Sigmoid colon (tissue), 7 donors: ENCODE data around the gene CALHM2. TPM values are rescaled to one million over a fixed set of nuclear protein-coding genes. Genes with fewer than 3 reads are reported as not detected.

Experiments used
- DNase-seq: peaks from one replicate; pipeline ENCODE4 v3.0.0-alpha.2; 2019
- H3K27ac ChIP-seq, 4 donors: fragments of 200-600 bp; sonication (generic); one replicate each; pipeline ENCODE4 v1.5.1; 2016 to 2019; ENCODE audit warnings: mild to moderate bottlenecking in 1 of 4
- H3K27me3 ChIP-seq, 3 donors: fragments of 200-600 bp; sonication (generic); one replicate each; pipeline ENCODE4 v1.5.1; 2019; ENCODE audit warnings: mild to moderate bottlenecking in 1 of 3
- H3K36me3 ChIP-seq, 4 donors: fragments of 200-600 bp; sonication (generic); one replicate each; pipeline ENCODE4 v1.5.1; 2016 to 2019
- H3K4me1 ChIP-seq, 4 donors: fragments of 200-600 bp; sonication (generic); one replicate each; pipeline ENCODE4 v1.5.1; 2017 to 2019
- H3K4me3 ChIP-seq, 4 donors: fragments of 200-600 bp; sonication (generic); one replicate each; pipeline ENCODE4 v1.5.1; 2017 to 2019; ENCODE audit warnings: mild to moderate bottlenecking in 2 of 4, moderate library complexity in 1 of 4
- H3K9me3 ChIP-seq, 4 donors: fragments of 200-600 bp in 3 of 4; sonication (generic) in 3 of 4; one replicate each; pipeline versions ENCODE4 v1.5.1 to v1.6.1; 2013 to 2019
- EP300 ChIP-seq, 4 donors: sonication (generic); formaldehyde crosslinking; IDR thresholded peaks; one replicate each; pipeline ENCODE4 v1.6.1; 2017; ENCODE audit warnings: antibody characterized with exemption in 4 of 4
- POLR2A ChIP-seq, 2 donors: fragments of 450-650 bp; IDR thresholded peaks; one replicate each; pipeline ENCODE4 v1.6.1; 2016; ENCODE audit warnings: antibody characterized with exemption in 2 of 2, mild to moderate bottlenecking in 2 of 2, moderate library complexity in 2 of 2
- POLR2AphosphoS5 ChIP-seq, 4 donors: sonication (generic); formaldehyde crosslinking; IDR thresholded peaks; one replicate each; pipeline ENCODE4 v1.6.1; 2017; ENCODE audit warnings: antibody characterized with exemption in 4 of 4
- WGBS, 2 donors: extraction: QIAGEN DNeasy Blood & Tissue Kit; methylation state at CpG; one replicate each; pipeline ENCODE4 v1.1.7; 2013; 5-methylcytosine and 5-hydroxymethylcytosine counted together
- intact Hi-C: fragments of 100-400 bp; cut with DNase I; formaldehyde crosslinking; loops from one replicate; pipeline ENCODE4 v1.15.1; 2023
- polyA plus RNA-seq, 3 donors: library from polyadenylated mRNA; stranded (reverse); fragments of 200-250 nt; gene quantifications; one replicate each; pipeline ENCODE4 v1.2.3, GENCODE V29; 2013
- total RNA-seq, 4 donors: library from RNA; depleted of rRNA; stranded (reverse); fragments of >200 nt; gene quantifications; one replicate each; pipeline ENCODE4 v1.1.0, GENCODE V29; 2016
- TF ChIP-seq, protein P1 (sequence below), 4 experiments: fragments of 450-650 bp in 3 of 4; fragments of 200-600 bp in 1 of 4; IDR thresholded peaks; one replicate each; pipeline ENCODE4 v1.5.1; 2016 to 2019; ENCODE audit warnings: antibody characterized with exemption in 4 of 4, mild to moderate bottlenecking in 3 of 4, moderate library complexity in 2 of 4
- donor health status: healthy with polysubstance abuse.
- donor health status: Bipolar disorder and iron deficiency.
- donor health status: healthy.

CALHM2 gene
- total and polyA plus RNA-seq, 7 donors = 5.5 to 55.4 (median 27.4) TPM

DNA sequence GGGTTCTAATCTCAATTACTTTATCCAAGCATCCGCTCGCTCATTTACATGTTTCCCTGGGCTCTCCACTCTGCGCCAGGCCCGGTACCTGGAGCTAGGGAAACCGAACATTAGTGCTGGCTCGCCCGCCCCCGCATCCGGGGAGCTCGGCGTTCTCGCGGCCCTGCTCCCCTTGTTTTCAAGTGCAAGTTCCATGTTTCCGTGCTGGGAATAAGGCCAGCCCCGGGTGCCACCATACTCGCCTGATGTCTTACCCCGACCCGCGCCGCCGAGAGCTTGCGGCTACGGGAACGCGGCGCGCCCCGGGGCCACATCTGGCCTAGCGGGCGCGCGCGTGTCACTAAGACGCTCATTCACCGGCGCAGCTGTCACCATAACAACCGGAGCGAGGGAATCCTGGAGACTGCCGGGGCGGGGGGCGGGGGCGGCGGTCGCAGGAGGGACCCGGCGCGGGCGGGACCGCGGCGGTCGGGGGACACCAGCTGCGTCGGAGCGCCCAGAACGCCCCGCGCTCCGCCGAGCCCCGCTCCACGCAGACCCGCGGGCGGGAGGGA, 41.3 kb upstream of the CALHM2 start, which contains the start of gene NEURL1:
NEURL1 (plus strand) TSS at position 344 of the 554 bp plus-strand sequence. CDS start 683 bp downstream, outside the sequence.
- WGBS, 2 donors = 1 to 4% methylated on average over 65 of the region's 65 CpGs
- Histone ChIP-seq H3K27ac (peak within 1 kb of the TSS in 1 of 4 donors; percentile 50), H3K4me3 (peak within 1 kb of the TSS; percentile 9 to 60 (median 51)), H3K36me3 (no peaks in the 10 kb centered on the region), H3K9me3 (no peaks in the 10 kb centered on the region), H3K4me1 (peaks cover 0 to 34% (median 31%) of the 10 kb centered on the region in 4 donors), H3K27me3 (peaks cover 9 to 42% (median 16%) of the 10 kb centered on the region in 3 donors)
- no peak for TF ChIP-seq POLR2AphosphoS5 (IDR thresholded peaks at IDR 0.05)
- no peak for TF ChIP-seq EP300 (IDR thresholded peaks at IDR 0.05)
- no peak for TF ChIP-seq POLR2A (IDR thresholded peaks at IDR 0.05)
- TF ChIP-seq, protein P1, sequence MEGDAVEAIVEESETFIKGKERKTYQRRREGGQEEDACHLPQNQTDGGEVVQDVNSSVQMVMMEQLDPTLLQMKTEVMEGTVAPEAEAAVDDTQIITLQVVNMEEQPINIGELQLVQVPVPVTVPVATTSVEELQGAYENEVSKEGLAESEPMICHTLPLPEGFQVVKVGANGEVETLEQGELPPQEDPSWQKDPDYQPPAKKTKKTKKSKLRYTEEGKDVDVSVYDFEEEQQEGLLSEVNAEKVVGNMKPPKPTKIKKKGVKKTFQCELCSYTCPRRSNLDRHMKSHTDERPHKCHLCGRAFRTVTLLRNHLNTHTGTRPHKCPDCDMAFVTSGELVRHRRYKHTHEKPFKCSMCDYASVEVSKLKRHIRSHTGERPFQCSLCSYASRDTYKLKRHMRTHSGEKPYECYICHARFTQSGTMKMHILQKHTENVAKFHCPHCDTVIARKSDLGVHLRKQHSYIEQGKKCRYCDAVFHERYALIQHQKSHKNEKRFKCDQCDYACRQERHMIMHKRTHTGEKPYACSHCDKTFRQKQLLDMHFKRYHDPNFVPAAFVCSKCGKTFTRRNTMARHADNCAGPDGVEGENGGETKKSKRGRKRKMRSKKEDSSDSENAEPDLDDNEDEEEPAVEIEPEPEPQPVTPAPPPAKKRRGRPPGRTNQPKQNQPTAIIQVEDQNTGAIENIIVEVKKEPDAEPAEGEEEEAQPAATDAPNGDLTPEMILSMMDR (IDR thresholded peaks at IDR 0.05) = no peak
- no peak for DNase-seq
- intact Hi-C loops = loop anchor here (5.0 kb wide), 1 partner anchor 64 kb away; no protein-coding TSS in a partner anchor

DNA sequence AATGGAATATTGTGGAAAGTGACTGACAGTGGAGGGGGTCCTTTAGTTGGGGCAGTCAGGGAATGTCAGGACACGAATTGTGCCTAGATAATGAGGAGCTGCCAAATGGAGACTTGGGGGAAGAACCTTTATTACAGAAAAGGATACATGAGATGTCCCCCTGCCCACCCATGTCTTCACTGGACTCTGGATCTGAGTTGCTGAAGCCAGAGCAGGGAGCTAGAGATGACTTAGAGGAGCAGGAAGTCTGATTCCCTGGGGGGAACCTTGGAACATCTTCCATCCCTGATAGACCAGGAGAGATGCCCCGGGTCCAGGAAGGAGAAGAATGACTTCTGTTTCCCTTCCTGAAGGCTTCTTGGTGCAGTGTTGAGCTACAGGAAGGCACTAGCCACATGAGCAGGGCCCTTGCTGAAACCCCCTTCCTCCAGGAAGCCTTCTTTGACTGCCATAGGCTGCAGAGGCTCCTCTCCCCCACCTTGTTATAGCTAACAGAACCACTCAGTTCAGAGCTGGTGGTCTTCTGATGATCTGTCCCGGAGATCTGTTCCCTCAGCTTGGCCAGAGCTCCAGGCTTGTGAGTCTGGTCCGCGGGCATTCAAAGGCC, 40.6 kb upstream of the CALHM2 start:
- no peak for DNase-seq
- H3K27me3 ChIP-seq = peaks cover 9 to 41% (median 16%) of the 10 kb centered on the region in 3 donors
- intact Hi-C loops = loop anchor here (5.0 kb wide), 1 partner anchor 65 kb away; no protein-coding TSS in a partner anchor
- H3K4me1 ChIP-seq = peaks cover 0 to 34% (median 31%) of the 10 kb centered on the region in 4 donors
- peak overlapping the region in 1 of 4 donors; percentile 60 for H3K4me3 ChIP-seq
- peak overlapping the region in 1 of 4 donors; percentile 50 for H3K27ac ChIP-seq
- H3K36me3 ChIP-seq = no peaks in the 10 kb centered on the region
- no peaks in the 10 kb centered on the region for H3K9me3 ChIP-seq
- TF ChIP-seq POLR2A (IDR thresholded peaks at IDR 0.05) = no peak
- TF ChIP-seq, protein P1 (IDR thresholded peaks at IDR 0.05) = no peak
- no peak for TF ChIP-seq POLR2AphosphoS5 (IDR thresholded peaks at IDR 0.05)
- no peak for TF ChIP-seq EP300 (IDR thresholded peaks at IDR 0.05)
- WGBS, 2 donors = 78 to 79% methylated on average over 5 of the region's 5 CpGs

DNA sequence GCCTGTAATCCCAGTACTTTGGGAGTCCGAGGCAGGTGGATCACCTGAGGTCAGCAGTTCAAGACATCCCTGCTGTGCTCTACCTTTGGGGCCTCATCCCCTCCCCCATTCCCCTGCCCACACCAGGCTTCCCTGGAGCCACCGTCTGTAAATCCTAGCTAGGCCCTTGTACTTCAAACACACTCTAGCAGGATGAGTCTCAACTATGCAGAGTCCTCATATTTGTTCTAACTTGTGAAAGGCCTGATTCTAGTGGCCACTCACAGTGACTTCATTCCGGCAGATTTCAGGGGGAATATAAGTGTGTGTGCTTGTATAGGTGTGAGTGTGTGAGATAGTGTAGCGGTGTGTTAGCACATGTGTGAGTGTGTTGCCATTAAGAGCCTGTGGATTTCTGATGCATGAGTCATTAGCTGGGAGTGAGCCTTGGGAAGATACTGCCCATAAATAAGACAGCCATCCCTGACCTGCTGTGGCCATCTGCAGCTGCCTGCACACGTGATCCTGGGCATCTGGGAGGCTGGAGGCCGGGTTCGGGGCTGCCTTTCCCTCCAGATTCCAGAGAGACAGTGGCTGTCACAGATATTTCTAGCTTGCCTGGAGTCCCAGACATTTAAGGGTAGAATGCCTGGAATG, 39.7 kb upstream of the CALHM2 start:
- peak overlapping the region in 1 of 4 donors; percentile 50 for H3K27ac ChIP-seq
- H3K36me3 ChIP-seq = no peaks in the 10 kb centered on the region
- H3K9me3 ChIP-seq = no peaks in the 10 kb centered on the region
- intact Hi-C loops = loop anchor here (5.0 kb wide), 1 partner anchor 65 kb away; no protein-coding TSS in a partner anchor
- H3K4me1 ChIP-seq = peaks cover 0 to 41% (median 34%) of the 10 kb centered on the region in 4 donors
- H3K27me3 ChIP-seq = peaks cover 9 to 38% (median 16%) of the 10 kb centered on the region in 3 donors
- WGBS, 2 donors = 71 to 77% methylated on average over 7 of the region's 7 CpGs
- DNase-seq = no peak
- TF ChIP-seq POLR2AphosphoS5 (IDR thresholded peaks at IDR 0.05) (peak in 3 of 4 donors; percentile 13 to 76 (median 50)), POLR2A (IDR thresholded peaks at IDR 0.05) (no peak), EP300 (IDR thresholded peaks at IDR 0.05) (peak in 1 of 4 donors; percentile 9)
- no peak overlapping the region for H3K4me3 ChIP-seq

DNA sequence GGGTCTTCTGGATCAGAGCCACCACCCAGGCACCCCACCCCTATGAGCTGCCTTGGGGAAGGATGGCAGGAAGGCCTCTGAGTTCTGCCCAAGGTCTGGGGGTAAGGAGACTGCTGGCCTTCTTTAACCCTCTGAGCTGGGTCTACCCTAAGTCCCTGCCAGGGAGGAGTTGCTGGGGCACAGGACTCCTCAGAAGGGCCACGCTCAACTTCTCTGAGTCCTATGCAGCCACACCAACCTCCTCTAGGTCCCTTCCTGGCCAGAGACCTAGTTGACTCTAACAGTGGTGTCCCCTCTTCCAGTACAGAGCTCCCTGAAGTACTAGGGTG, 38.8 kb upstream of the CALHM2 start:
- no peak for DNase-seq
- no peaks in the 10 kb centered on the region for H3K36me3 ChIP-seq
- 88 to 92% methylated on average over 1 of the region's 1 CpG for WGBS, 2 donors
- H3K4me3 ChIP-seq = no peak overlapping the region
- H3K4me1 ChIP-seq = peaks cover 0 to 49% (median 42%) of the 10 kb centered on the region in 4 donors
- peaks cover 9 to 33% (median 16%) of the 10 kb centered on the region in 3 donors for H3K27me3 ChIP-seq
- H3K9me3 ChIP-seq = no peaks in the 10 kb centered on the region
- intact Hi-C loops = loop anchor here (5.0 kb wide), 1 partner anchor 66 kb away; no protein-coding TSS in a partner anchor
- no peak overlapping the region for H3K27ac ChIP-seq
- no peak for TF ChIP-seq EP300 (IDR thresholded peaks at IDR 0.05)
- TF ChIP-seq, protein P1 (IDR thresholded peaks at IDR 0.05) = no peak
- TF ChIP-seq POLR2AphosphoS5 (IDR thresholded peaks at IDR 0.05) = no peak
- no peak for TF ChIP-seq POLR2A (IDR thresholded peaks at IDR 0.05)

DNA sequence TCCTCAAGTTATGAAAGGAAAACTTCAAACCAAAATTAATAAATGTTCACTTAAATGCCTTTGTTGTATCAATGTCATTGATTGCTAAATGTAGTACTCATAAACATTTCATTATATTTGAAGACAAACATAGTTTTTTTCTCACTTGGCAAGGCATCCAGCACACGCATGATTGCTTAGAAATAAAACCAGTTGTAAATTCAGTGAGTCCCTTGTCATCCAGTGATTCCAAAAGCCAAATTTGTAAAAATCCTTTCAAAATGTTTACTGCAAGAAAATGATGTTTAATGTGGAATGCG, 35.2 kb upstream of the CALHM2 start:
- intact Hi-C loops = loop anchor here (10.0 kb wide), 1 partner anchor 177 kb away; no protein-coding TSS in a partner anchor
- H3K9me3 ChIP-seq = no peaks in the 10 kb centered on the region
- no peak overlapping the region for H3K4me3 ChIP-seq
- no peaks in the 10 kb centered on the region for H3K36me3 ChIP-seq
- H3K27me3 ChIP-seq = peaks cover 0 to 4% (median 0%) of the 10 kb centered on the region in 3 donors
- H3K27ac ChIP-seq = peak overlapping the region in 2 of 4 donors; percentile 66 to 70
- WGBS, 2 donors = 21 to 71% methylated on average over 2 of the region's 2 CpGs
- peaks cover 0 to 35% (median 27%) of the 10 kb centered on the region in 4 donors for H3K4me1 ChIP-seq
- DNase-seq = no peak
- TF ChIP-seq POLR2A (IDR thresholded peaks at IDR 0.05) = no peak
- TF ChIP-seq, protein P1 (IDR thresholded peaks at IDR 0.05) = no peak
- peak; percentile 65 to 89 (median 86) for TF ChIP-seq POLR2AphosphoS5 (IDR thresholded peaks at IDR 0.05)
- peak in 2 of 4 donors; percentile 9 to 57 for TF ChIP-seq EP300 (IDR thresholded peaks at IDR 0.05)
